CD4-positive, alpha-beta T cell treated with Interleukin-10 for 1 hour (primary cell): ENCODE results near the gene TBC1D24.
A peak's percentile ranks its signal among the peaks of the same experiment; 100 is the strongest.

Experiments
- DNase-seq: peaks from one replicate; pipeline ENCODE4 v3.0.0-alpha.2; 2020

Gene TBC1D24

GRCh38 chr16:2483939-2484897 lies 9.3 kb downstream of the TBC1D24 start:
- no peak for DNase-seq

GRCh38 chr16:2484898-2485508 lies 10.1 kb downstream of the TBC1D24 start:
- no peak for DNase-seq

- DNase-seq, result no peak
Measured at GRCh38 chr16:2485811-2486507, 11.0 kb downstream of the TBC1D24 start.

GRCh38 chr16:2486645-2487516 lies 12.0 kb downstream of the TBC1D24 start:
- peak; percentile 88 for DNase-seq

GRCh38 chr16:2487517-2487842 lies 12.6 kb downstream of the TBC1D24 start:
- no peak for DNase-seq

- DNase-seq, result no peak
Measured at GRCh38 chr16:2487903-2488531, 13.1 kb downstream of the TBC1D24 start.

GRCh38 chr16:2489581-2489980 lies 14.7 kb downstream of the TBC1D24 start:
- DNase-seq, result no peak

- DNase-seq, result no peak
Measured at GRCh38 chr16:2490190-2491105, 15.5 kb downstream of the TBC1D24 start.

GRCh38 chr16:2492292-2492691 lies 17.4 kb downstream of the TBC1D24 start:
- no peak for DNase-seq

GRCh38 chr16:2493605-2494004 lies 18.7 kb downstream of the TBC1D24 start:
- DNase-seq, result no peak

- no peak for DNase-seq
Measured at GRCh38 chr16:2494616-2495015, 19.7 kb downstream of the TBC1D24 start.

GRCh38 chr16:2495041-2495440 lies 20.1 kb downstream of the TBC1D24 start:
- no peak for DNase-seq

- no peak for DNase-seq
Measured at GRCh38 chr16:2496223-2497115, 21.5 kb downstream of the TBC1D24 start.

GRCh38 chr16:2497116-2497630 lies 22.2 kb downstream of the TBC1D24 start:
- DNase-seq, result no peak

- no peak for DNase-seq
Measured at GRCh38 chr16:2497695-2498484, 23.0 kb downstream of the TBC1D24 start.

GRCh38 chr16:2498531-2499253 lies 23.8 kb downstream of the TBC1D24 start:
- DNase-seq, result no peak

GRCh38 chr16:2499454-2499853 lies 24.5 kb downstream of the TBC1D24 start:
- DNase-seq, result no peak

GRCh38 chr16:2499890-2500429 lies 25.0 kb downstream of the TBC1D24 start:
- no peak for DNase-seq
